Uterus (tissue), 4 donors: ENCODE measurements around the gene ZFYVE21. TPM values are rescaled to one million over a fixed set of nuclear protein-coding genes. Genes with fewer than 3 reads are reported as not detected.

Experiments
- DNase-seq, 2 donors: peaks; one replicate each; pipeline ENCODE4 v3.0.0-alpha.2; 2019 to 2020
- H3K27ac ChIP-seq, 2 donors: fragments of 200-600 bp; sonication (generic); 1 replicate in 1 of 2; 2 replicates in 1 of 2; pipeline ENCODE4 v1.5.1; 2016 to 2018
- H3K27me3 ChIP-seq, 2 donors: fragments of 200-600 bp; sonication (generic); one replicate each; pipeline ENCODE4 v1.5.1; 2018 to 2019; ENCODE audit warnings: control low read depth in 1 of 2
- H3K36me3 ChIP-seq, 2 donors: fragments of 200-600 bp; sonication (generic); one replicate each; pipeline ENCODE4 v1.5.1; 2019; ENCODE audit warnings: control low read depth in 1 of 2
- H3K4me1 ChIP-seq, 2 donors: fragments of 200-600 bp; sonication (generic); one replicate each; pipeline ENCODE4 v1.5.1; 2018 to 2019; ENCODE audit warnings: control low read depth in 1 of 2
- H3K4me3 ChIP-seq, 2 donors: fragments of 200-600 bp; sonication (generic); 1 replicate in 1 of 2; 2 replicates in 1 of 2; pipeline ENCODE4 v1.5.1; 2018 to 2019; ENCODE audit warnings: mild to moderate bottlenecking in 1 of 2
- H3K9me3 ChIP-seq, 2 donors: fragments of 200-600 bp; sonication (generic); one replicate each; pipeline ENCODE4 v1.5.1; 2019; ENCODE audit warnings: control low read depth in 1 of 2
- CTCF ChIP-seq, 4 experiments: fragments of 200-600 bp in 2 of 4; fragments of 450-650 bp in 2 of 4; sonication (generic) in 2 of 4; IDR thresholded peaks; one replicate each; pipeline ENCODE4 v1.5.1; 2016 to 2019; ENCODE audit warnings: antibody characterized with exemption in 4 of 4, mild to moderate bottlenecking in 2 of 4, moderate library complexity in 1 of 4
- POLR2A ChIP-seq, 2 donors: fragments of 450-650 bp; IDR thresholded peaks; one replicate each; pipeline ENCODE4 v1.6.1; 2016; ENCODE audit warnings: antibody characterized with exemption in 2 of 2, mild to moderate bottlenecking in 1 of 2, moderate library complexity in 1 of 2
- intact Hi-C: fragments of 100-400 bp; cut with DNase I; formaldehyde crosslinking; loops from one replicate; pipeline ENCODE4 v1.15.1; 2023; ENCODE audit warnings: low total_unique reads
- total RNA-seq, 4 donors: library from RNA; depleted of rRNA in 3 of 4; stranded (reverse); fragments of >200 nt in 3 of 4; gene quantifications; one replicate each; pipeline versions ENCODE4 v1.1.0 to v1.2.4, GENCODE V29; 2014 to 2023
- donor health status: DM: yes; HTN: yes; CAD: no.

Gene ZFYVE21
- total RNA-seq, 4 donors from 2014 or later, result 73.2 to 276 (median 103) TPM

GRCh38 chr14:103732868-103733620 is 17.4 kb downstream of the ZFYVE21 start:
- H3K4me3 ChIP-seq, result no peak overlapping the region
- H3K27me3 ChIP-seq, result no peaks in the 10 kb centered on the region
- H3K9me3 ChIP-seq, result no peaks in the 10 kb centered on the region
- DNase-seq, result no peak
- no peak overlapping the region for H3K27ac ChIP-seq
- peaks cover 4 to 7% of the 10 kb centered on the region in 2 donors for H3K4me1 ChIP-seq
- no peaks in the 10 kb centered on the region for H3K36me3 ChIP-seq
- intact Hi-C loops, result no loop called here
- no peak for TF ChIP-seq POLR2A (IDR thresholded peaks at IDR 0.05)

DNA sequence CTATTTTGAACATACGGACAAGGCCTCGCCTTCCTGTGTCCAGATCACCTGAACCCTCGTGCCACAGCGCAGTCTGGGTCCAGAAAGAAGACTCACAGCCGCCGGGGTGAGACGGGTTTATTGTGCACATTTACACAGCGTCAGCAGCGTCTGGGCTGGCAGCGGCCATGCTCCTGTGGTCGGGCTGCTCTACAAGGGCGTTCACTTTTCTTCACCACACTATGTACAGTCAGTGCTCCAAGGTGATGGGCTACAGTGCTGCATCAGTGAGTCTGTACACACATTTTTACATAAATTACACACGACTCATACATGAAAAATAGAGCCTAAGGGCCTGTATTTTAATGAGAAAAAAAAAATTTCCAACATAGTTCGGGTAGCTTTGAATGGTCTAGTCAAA is 18.0 kb downstream of the ZFYVE21 start:
- no peaks in the 10 kb centered on the region for H3K27me3 ChIP-seq
- intact Hi-C loops, result no loop called here
- H3K36me3 ChIP-seq, result no peaks in the 10 kb centered on the region
- DNase-seq, result no peak
- no peak overlapping the region for H3K27ac ChIP-seq
- H3K9me3 ChIP-seq, result no peaks in the 10 kb centered on the region
- peaks cover 4 to 7% of the 10 kb centered on the region in 2 donors for H3K4me1 ChIP-seq
- no peak overlapping the region for H3K4me3 ChIP-seq
- TF ChIP-seq POLR2A (IDR thresholded peaks at IDR 0.05) (no peak), CTCF (IDR thresholded peaks at IDR 0.05) (no peak)

GRCh38 chr14:103734081-103734888 is 18.7 kb downstream of the ZFYVE21 start:
- H3K9me3 ChIP-seq, result no peaks in the 10 kb centered on the region
- H3K4me1 ChIP-seq, result peaks cover 4 to 7% of the 10 kb centered on the region in 2 donors
- no peak overlapping the region for H3K4me3 ChIP-seq
- no peaks in the 10 kb centered on the region for H3K27me3 ChIP-seq
- no peak for TF ChIP-seq POLR2A (IDR thresholded peaks at IDR 0.05)
- no peak for TF ChIP-seq CTCF (IDR thresholded peaks at IDR 0.05)
- intact Hi-C loops, result no loop called here
- DNase-seq, result no peak
- H3K27ac ChIP-seq, result peak overlapping the region in 1 of 2 donors; percentile 87
- H3K36me3 ChIP-seq, result no peaks in the 10 kb centered on the region

- TF ChIP-seq CTCF (IDR thresholded peaks at IDR 0.05) (no peak), POLR2A (IDR thresholded peaks at IDR 0.05) (no peak)
- peaks cover 4 to 7% of the 10 kb centered on the region in 2 donors for H3K4me1 ChIP-seq
- no peaks in the 10 kb centered on the region for H3K36me3 ChIP-seq
- DNase-seq, result peak in 1 of 2 donors; percentile 15
- intact Hi-C loops, result no loop called here
- no peaks in the 10 kb centered on the region for H3K9me3 ChIP-seq
- H3K27me3 ChIP-seq, result no peaks in the 10 kb centered on the region
- H3K4me3 ChIP-seq, result no peak overlapping the region
- peak overlapping the region; percentile 74 to 87 for H3K27ac ChIP-seq
Measured at GRCh38 chr14:103735022-103735421, 19.4 kb downstream of the ZFYVE21 start.

- peak in 1 of 2 donors; percentile 15 for DNase-seq
- no peaks in the 10 kb centered on the region for H3K36me3 ChIP-seq
- intact Hi-C loops, result no loop called here
Measured at GRCh38 chr14:103735439-103735814, 19.8 kb downstream of the ZFYVE21 start.

More at GRCh38 chr14:103735439-103735814, 19.8 kb downstream of the ZFYVE21 start:
- Histone ChIP-seq H3K27ac (peak overlapping the region; percentile 74 to 87), H3K27me3 (no peaks in the 10 kb centered on the region), H3K4me1 (peaks cover 4 to 7% of the 10 kb centered on the region in 2 donors), H3K4me3 (no peak overlapping the region), H3K9me3 (no peaks in the 10 kb centered on the region)
- TF ChIP-seq CTCF (IDR thresholded peaks at IDR 0.05), result no peak
- TF ChIP-seq POLR2A (IDR thresholded peaks at IDR 0.05), result no peak
